Liver (tissue), 9 donors: ENCODE measurements around the gene KCNMB1. TPM values are rescaled to one million over a fixed set of nuclear protein-coding genes. Genes with fewer than 3 reads are reported as not detected.

Experiments used
- DNase-seq: peaks from one replicate; pipeline ENCODE4 v3.0.0-alpha.2; 2017; ENCODE audit warnings: low spot score
- H3K27ac ChIP-seq, 2 donors: one replicate each; pipeline ENCODE4 v1.7.0; 2013; ENCODE audit warnings: inconsistent platforms in 2 of 2, low read length in 2 of 2, control low read depth in 1 of 2, low read depth in 1 of 2, mild to moderate bottlenecking in 1 of 2
- H3K27me3 ChIP-seq, 4 donors: one replicate each; pipeline versions ENCODE4 v1.6.1 to v1.7.0; 2013; ENCODE audit warnings: low read length in 3 of 4, inconsistent platforms in 1 of 4, mild to moderate bottlenecking in 1 of 4, moderate library complexity in 1 of 4; ENCODE audit not compliant: control insufficient read depth in 4 of 4, insufficient read depth in 4 of 4
- H3K36me3 ChIP-seq, 4 donors: one replicate each; pipeline versions ENCODE4 v1.6.1 to v1.7.0; 2013; ENCODE audit warnings: low read length in 3 of 4, mild to moderate bottlenecking in 3 of 4, low read depth in 1 of 4, moderate library complexity in 1 of 4; ENCODE audit not compliant: control insufficient read depth in 4 of 4, insufficient read depth in 3 of 4
- H3K4me1 ChIP-seq, 4 donors: one replicate each; pipeline versions ENCODE4 v1.6.1 to v1.7.0; 2013; ENCODE audit warnings: low read length in 3 of 4, mild to moderate bottlenecking in 3 of 4, moderate library complexity in 1 of 4; ENCODE audit not compliant: control insufficient read depth in 4 of 4, insufficient read depth in 4 of 4
- H3K4me3 ChIP-seq, 3 donors: one replicate each; pipeline versions ENCODE4 v1.6.1 to v1.7.0; 2013; ENCODE audit warnings: low read length in 3 of 3, control low read depth in 1 of 3, low read depth in 1 of 3, mild to moderate bottlenecking in 1 of 3
- H3K9ac ChIP-seq, 2 donors: one replicate each; pipeline ENCODE4 v1.7.0; 2013; ENCODE audit warnings: low read length in 2 of 2, mild to moderate bottlenecking in 2 of 2, moderate library complexity in 2 of 2, control low read depth in 1 of 2, low read depth in 1 of 2
- H3K9me3 ChIP-seq, 4 donors: one replicate each; pipeline versions ENCODE4 v1.6.1 to v1.7.0; 2013; ENCODE audit warnings: low read length in 3 of 4; ENCODE audit not compliant: control insufficient read depth in 4 of 4
- EGR1 ChIP-seq, 2 donors: IDR thresholded peaks; 2 replicates each; pipeline ENCODE4 v1.6.1; 2016 to 2018; ENCODE audit warnings: antibody characterized with exemption in 2 of 2, low read depth in 2 of 2
- FOXA2 ChIP-seq: IDR thresholded peaks from 2 replicates; pipeline ENCODE4 v1.6.1; 2016; ENCODE audit warnings: antibody characterized with exemption
- GABPA ChIP-seq, 2 donors: IDR thresholded peaks in 1 of 2; conservative IDR thresholded peaks in 1 of 2; 2 replicates each; pipeline ENCODE4 v1.6.1; 2016; ENCODE audit warnings: antibody characterized with exemption in 2 of 2, mild to moderate bottlenecking in 1 of 2, moderate library complexity in 1 of 2
- HNF4A ChIP-seq, 2 donors: conservative IDR thresholded peaks; 2 replicates each; pipeline ENCODE4 v1.6.1; 2016; ENCODE audit warnings: antibody characterized with exemption in 2 of 2, mild to moderate bottlenecking in 2 of 2
- HNF4G ChIP-seq: IDR thresholded peaks from 2 replicates; pipeline ENCODE4 v1.6.1; 2016; ENCODE audit warnings: antibody characterized with exemption
- JUND ChIP-seq, 2 donors: IDR thresholded peaks; 2 replicates each; pipeline ENCODE4 v1.6.1; 2016; ENCODE audit warnings: antibody characterized with exemption in 2 of 2
- NR2F2 ChIP-seq: IDR thresholded peaks from 2 replicates; pipeline ENCODE4 v1.6.1; 2016; ENCODE audit warnings: antibody characterized with exemption
- RAD21 ChIP-seq, 2 donors: IDR thresholded peaks; 2 replicates each; pipeline ENCODE4 v1.6.1; 2016; ENCODE audit warnings: antibody characterized with exemption in 2 of 2, mild to moderate bottlenecking in 2 of 2
- RXRA ChIP-seq, 2 donors: IDR thresholded peaks; 2 replicates each; pipeline ENCODE4 v1.6.1; 2017 to 2018; ENCODE audit warnings: antibody characterized with exemption in 2 of 2, mild to moderate bottlenecking in 1 of 2
- SP1 ChIP-seq: IDR thresholded peaks from 2 replicates; pipeline ENCODE4 v1.6.1; 2018; ENCODE audit warnings: antibody characterized with exemption, mild to moderate bottlenecking
- TAF1 ChIP-seq: conservative IDR thresholded peaks from 2 replicates; pipeline ENCODE4 v1.6.1; 2016; ENCODE audit warnings: antibody characterized with exemption, mild to moderate bottlenecking
- YY1 ChIP-seq: IDR thresholded peaks from 2 replicates; pipeline ENCODE4 v1.6.1; 2016; ENCODE audit warnings: antibody characterized with exemption, mild to moderate bottlenecking
- WGBS: extraction: QIAGEN DNeasy Blood & Tissue Kit; methylation state at CpG from one replicate; pipeline ENCODE4 v1.1.7; 2013; 5-methylcytosine and 5-hydroxymethylcytosine counted together
- polyA plus RNA-seq, 2 donors: library from polyadenylated mRNA; stranded (reverse) in 1 of 2; unstranded in 1 of 2; fragments of 200-250 nt in 1 of 2; fragments of >200 nt in 1 of 2; fragmentation: Nextera tagmentation in 1 of 2; extraction: Ambion mirVana in 1 of 2; gene quantifications; one replicate each; pipeline versions ENCODE4 v1.2.1 to v1.2.3, GENCODE V29; 2013 to 2015
- total RNA-seq, 2 donors: library from RNA; depleted of rRNA; stranded (reverse); fragments of >200 nt; gene quantifications; one replicate each; pipeline ENCODE4 v1.2.3, GENCODE V29; 2014
- TF ChIP-seq, protein P1 (sequence below): fragments of 150-350 bp; IDR thresholded peaks from 2 replicates; pipeline ENCODE4 v1.5.1; 2017; ENCODE audit warnings: improper control_type of control experiment, low read depth, low read length; ENCODE audit not compliant: missing input control
- TF ChIP-seq, protein P2 (sequence below): IDR thresholded peaks from 2 replicates; pipeline ENCODE4 v1.6.1; 2016; ENCODE audit warnings: antibody characterized with exemption
- TF ChIP-seq, protein P3 (sequence below): IDR thresholded peaks from 2 replicates; pipeline ENCODE4 v1.6.1; 2016; ENCODE audit warnings: antibody characterized with exemption
- TF ChIP-seq, protein P4 (sequence below): IDR thresholded peaks from 2 replicates; pipeline ENCODE4 v1.6.1; 2016; ENCODE audit warnings: antibody characterized with exemption
- TF ChIP-seq, protein P5 (sequence below): IDR thresholded peaks from 2 replicates; pipeline ENCODE4 v1.6.1; 2016; ENCODE audit warnings: antibody characterized with exemption, mild to moderate bottlenecking
- donor health status: healthy.
- donor health status: healthy.
- donor health status: healthy.
- donor health status: healthy.
- donor health status: healthy.

The KCNMB1 gene
- total and polyA plus RNA-seq, 4 donors, result 0.04 to 0.31 (median 0.20) TPM

DNA sequence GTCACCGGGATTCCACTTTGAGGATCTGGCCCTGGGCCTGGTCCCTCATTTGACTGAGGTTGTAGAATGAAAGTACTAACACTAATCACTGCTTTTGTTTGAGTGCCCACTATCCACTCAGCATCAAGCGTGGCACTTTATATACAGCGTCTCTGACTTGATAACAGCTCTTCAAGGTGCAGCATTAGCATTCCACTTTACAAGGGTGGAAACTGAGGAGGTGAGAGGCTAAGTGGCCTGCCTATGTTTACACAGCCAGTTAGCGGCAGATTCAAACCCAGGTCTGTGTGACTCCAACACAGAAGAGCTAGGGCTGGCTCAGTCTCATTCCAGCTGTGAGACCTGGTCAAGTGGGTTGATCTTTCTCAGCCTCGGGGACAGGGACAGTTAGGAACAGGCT lies 5.9 kb downstream of the KCNMB1 start:
- no peak for TF ChIP-seq HNF4A (conservative IDR thresholded peaks at IDR 0.05)
- TF ChIP-seq, protein P1, sequence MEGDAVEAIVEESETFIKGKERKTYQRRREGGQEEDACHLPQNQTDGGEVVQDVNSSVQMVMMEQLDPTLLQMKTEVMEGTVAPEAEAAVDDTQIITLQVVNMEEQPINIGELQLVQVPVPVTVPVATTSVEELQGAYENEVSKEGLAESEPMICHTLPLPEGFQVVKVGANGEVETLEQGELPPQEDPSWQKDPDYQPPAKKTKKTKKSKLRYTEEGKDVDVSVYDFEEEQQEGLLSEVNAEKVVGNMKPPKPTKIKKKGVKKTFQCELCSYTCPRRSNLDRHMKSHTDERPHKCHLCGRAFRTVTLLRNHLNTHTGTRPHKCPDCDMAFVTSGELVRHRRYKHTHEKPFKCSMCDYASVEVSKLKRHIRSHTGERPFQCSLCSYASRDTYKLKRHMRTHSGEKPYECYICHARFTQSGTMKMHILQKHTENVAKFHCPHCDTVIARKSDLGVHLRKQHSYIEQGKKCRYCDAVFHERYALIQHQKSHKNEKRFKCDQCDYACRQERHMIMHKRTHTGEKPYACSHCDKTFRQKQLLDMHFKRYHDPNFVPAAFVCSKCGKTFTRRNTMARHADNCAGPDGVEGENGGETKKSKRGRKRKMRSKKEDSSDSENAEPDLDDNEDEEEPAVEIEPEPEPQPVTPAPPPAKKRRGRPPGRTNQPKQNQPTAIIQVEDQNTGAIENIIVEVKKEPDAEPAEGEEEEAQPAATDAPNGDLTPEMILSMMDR, result no peak
- TF ChIP-seq NR2F2, result no peak
- TF ChIP-seq JUND (IDR thresholded peaks at IDR 0.05), result no peak
- TF ChIP-seq SP1, result no peak
- no peak overlapping the region for H3K4me3 ChIP-seq
- H3K27me3 ChIP-seq, result peaks cover 0 to 5% (median 0%) of the 10 kb centered on the region in 4 donors
- DNase-seq, result no peak
- H3K9ac ChIP-seq, result no peak overlapping the region
- 71% methylated on average over 5 of the region's 5 CpGs for WGBS
- H3K4me1 ChIP-seq, result no peaks in the 10 kb centered on the region
- no peak overlapping the region for H3K27ac ChIP-seq
- no peaks in the 10 kb centered on the region for H3K36me3 ChIP-seq
- H3K9me3 ChIP-seq, result no peaks in the 10 kb centered on the region

DNA sequence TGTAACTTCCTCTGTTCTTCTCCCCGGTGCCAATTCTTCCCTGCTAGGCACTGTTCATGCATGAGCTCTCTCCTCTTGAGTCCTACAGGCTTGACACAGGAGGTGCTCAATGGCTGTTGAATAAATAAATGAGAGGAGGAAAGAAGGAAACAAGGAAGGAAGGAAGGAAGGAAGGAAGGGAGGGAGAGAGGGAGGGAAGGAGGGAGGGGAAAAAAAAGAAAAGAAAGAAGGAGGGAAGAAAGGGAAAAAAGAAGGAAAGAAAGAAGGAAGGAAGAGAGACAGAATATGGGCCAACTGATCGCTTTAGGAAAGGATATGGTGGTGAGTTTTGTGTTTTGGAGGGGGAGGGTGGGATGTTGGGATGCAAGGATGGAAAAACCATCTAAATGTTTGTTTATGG lies 6.4 kb downstream of the KCNMB1 start:
- Histone ChIP-seq H3K36me3 (no peaks in the 10 kb centered on the region), H3K4me3 (no peak overlapping the region), H3K9me3 (no peaks in the 10 kb centered on the region), H3K4me1 (no peaks in the 10 kb centered on the region), H3K9ac (no peak overlapping the region), H3K27me3 (peaks cover 0 to 3% (median 0%) of the 10 kb centered on the region in 4 donors), H3K27ac (no peak overlapping the region)
- 79% methylated on average over 2 of the region's 2 CpGs for WGBS
- TF ChIP-seq HNF4A (conservative IDR thresholded peaks at IDR 0.05) (no peak), YY1 (no peak), TAF1 (no peak), GABPA (IDR thresholded peaks at IDR 0.05 in 1 of 2, conservative IDR thresholded peaks at IDR 0.05 in 1 of 2) (no peak), HNF4G (no peak), FOXA2 (no peak), NR2F2 (no peak), RAD21 (IDR thresholded peaks at IDR 0.05) (no peak), RXRA (IDR thresholded peaks at IDR 0.05) (no peak), EGR1 (IDR thresholded peaks at IDR 0.05; ENCODE audit: low read depth in 2 of 2) (no peak)
- TF ChIP-seq, protein P2, sequence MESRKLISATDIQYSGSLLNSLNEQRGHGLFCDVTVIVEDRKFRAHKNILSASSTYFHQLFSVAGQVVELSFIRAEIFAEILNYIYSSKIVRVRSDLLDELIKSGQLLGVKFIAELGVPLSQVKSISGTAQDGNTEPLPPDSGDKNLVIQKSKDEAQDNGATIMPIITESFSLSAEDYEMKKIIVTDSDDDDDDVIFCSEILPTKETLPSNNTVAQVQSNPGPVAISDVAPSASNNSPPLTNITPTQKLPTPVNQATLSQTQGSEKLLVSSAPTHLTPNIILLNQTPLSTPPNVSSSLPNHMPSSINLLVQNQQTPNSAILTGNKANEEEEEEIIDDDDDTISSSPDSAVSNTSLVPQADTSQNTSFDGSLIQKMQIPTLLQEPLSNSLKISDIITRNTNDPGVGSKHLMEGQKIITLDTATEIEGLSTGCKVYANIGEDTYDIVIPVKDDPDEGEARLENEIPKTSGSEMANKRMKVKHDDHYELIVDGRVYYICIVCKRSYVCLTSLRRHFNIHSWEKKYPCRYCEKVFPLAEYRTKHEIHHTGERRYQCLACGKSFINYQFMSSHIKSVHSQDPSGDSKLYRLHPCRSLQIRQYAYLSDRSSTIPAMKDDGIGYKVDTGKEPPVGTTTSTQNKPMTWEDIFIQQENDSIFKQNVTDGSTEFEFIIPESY, result no peak
- TF ChIP-seq, protein P3, sequence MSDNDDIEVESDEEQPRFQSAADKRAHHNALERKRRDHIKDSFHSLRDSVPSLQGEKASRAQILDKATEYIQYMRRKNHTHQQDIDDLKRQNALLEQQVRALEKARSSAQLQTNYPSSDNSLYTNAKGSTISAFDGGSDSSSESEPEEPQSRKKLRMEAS, result no peak
- TF ChIP-seq, protein P1, result no peak
- TF ChIP-seq, protein P4, sequence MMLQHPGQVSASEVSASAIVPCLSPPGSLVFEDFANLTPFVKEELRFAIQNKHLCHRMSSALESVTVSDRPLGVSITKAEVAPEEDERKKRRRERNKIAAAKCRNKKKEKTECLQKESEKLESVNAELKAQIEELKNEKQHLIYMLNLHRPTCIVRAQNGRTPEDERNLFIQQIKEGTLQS, result no peak
- TF ChIP-seq, protein P5, sequence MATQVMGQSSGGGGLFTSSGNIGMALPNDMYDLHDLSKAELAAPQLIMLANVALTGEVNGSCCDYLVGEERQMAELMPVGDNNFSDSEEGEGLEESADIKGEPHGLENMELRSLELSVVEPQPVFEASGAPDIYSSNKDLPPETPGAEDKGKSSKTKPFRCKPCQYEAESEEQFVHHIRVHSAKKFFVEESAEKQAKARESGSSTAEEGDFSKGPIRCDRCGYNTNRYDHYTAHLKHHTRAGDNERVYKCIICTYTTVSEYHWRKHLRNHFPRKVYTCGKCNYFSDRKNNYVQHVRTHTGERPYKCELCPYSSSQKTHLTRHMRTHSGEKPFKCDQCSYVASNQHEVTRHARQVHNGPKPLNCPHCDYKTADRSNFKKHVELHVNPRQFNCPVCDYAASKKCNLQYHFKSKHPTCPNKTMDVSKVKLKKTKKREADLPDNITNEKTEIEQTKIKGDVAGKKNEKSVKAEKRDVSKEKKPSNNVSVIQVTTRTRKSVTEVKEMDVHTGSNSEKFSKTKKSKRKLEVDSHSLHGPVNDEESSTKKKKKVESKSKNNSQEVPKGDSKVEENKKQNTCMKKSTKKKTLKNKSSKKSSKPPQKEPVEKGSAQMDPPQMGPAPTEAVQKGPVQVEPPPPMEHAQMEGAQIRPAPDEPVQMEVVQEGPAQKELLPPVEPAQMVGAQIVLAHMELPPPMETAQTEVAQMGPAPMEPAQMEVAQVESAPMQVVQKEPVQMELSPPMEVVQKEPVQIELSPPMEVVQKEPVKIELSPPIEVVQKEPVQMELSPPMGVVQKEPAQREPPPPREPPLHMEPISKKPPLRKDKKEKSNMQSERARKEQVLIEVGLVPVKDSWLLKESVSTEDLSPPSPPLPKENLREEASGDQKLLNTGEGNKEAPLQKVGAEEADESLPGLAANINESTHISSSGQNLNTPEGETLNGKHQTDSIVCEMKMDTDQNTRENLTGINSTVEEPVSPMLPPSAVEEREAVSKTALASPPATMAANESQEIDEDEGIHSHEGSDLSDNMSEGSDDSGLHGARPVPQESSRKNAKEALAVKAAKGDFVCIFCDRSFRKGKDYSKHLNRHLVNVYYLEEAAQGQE, result no peak
- no peak for DNase-seq
